OCI-LY7 (cell line): ENCODE measurements around the gene ZNF561.

Experiments
- CTCF ChIP-seq: fragments of 200-600 bp; sonication (generic); conservative IDR thresholded peaks from 2 replicates; pipeline ENCODE4 v1.5.1; 2014; ENCODE audit warnings: mild to moderate bottlenecking, antibody characterized with exemption, low read length, moderate library complexity, mixed read lengths
- EZH2phosphoT487 ChIP-seq: fragments of 200-600 bp; sonication (generic); IDR thresholded peaks from 2 replicates; pipeline ENCODE4 v1.6.1; 2018; ENCODE audit warnings: low read depth, borderline replicate concordance, mild to moderate bottlenecking, mixed run types, antibody characterized with exemption, low read length, moderate library complexity, mixed read lengths

- TF ChIP-seq CTCF (no peak), EZH2phosphoT487 (no peak)
Measured at GRCh38 chr19:9658769-9659168, 37.7 kb upstream of the ZNF561 start.
